ENCODE data around the gene FCN2. TPM values are rescaled to one million over a fixed set of nuclear protein-coding genes. Genes with fewer than 3 reads are reported as not detected.
"Not testable (repeated sequence)": the region's sequence is repeated elsewhere in the genome, so short reads cannot be mapped to it uniquely, and the experiment has no call there.

Gene FCN2
- total and polyA plus RNA-seq, 3 experiments from 2014 or later = not detected

DNA sequence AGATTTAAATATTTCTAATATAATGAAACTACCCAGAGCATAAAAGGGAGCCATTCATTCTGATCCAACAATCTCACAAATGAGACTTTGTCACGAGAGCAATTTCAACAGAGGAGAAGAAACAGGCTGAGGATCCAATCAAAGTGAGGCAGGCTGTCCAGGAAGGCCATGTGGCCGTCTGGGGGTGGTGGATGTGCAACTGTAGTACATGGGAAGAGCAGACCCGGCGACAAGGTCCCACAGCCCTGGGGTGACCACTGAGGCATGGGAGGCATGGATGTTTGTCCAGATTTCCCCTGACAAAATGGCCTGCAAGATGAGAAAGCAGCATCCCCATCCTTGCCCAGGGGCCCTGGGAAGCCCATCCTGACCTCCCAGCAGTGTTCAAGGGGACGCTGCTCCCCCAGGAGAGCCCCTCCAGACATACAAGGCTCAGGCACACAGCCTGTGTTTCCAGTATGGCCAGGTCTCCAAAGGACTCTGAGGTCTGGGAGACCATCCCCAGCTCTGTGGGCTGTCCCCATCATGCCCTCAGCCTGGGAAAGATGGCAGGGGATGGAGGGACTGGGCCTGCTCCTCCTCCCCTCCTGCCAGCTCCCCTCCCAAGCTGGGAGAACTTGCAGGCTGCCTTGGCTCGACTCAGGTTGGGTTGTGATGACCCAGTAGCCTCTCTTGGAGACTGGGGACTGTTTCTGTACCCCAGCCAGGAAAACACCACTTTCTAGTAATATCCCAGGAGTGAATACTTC is 27.5 kb upstream of the FCN2 start:
- H3K27ac Mint-ChIP-seq = no peak overlapping the region
- H3K27me3 ChIP-seq (ENCODE audit: insufficient read depth, low read length, poor library complexity, severe bottlenecking) = no peaks in the 10 kb centered on the region
- H3K4me3 Mint-ChIP-seq = no peak overlapping the region
- H3K36me3 ChIP-seq (ENCODE audit: insufficient read depth, low read length) = no peaks in the 10 kb centered on the region
- H3K27me3 Mint-ChIP-seq = peaks cover 8 to 21% of the 10 kb centered on the region in 2 donors
- H3K36me3 Mint-ChIP-seq = peaks cover 0 to 6% (median 0%) of the 10 kb centered on the region in 3 donors
- H3K9me3 Mint-ChIP-seq = peaks cover 0 to 7% (median 3%) of the 10 kb centered on the region in 5 donors
- POLR2A ChIA-PET = no interaction called here
- no peaks in the 10 kb centered on the region for H3K4me1 ChIP-seq (ENCODE audit: insufficient read depth, low read length)
- H3K9me3 ChIP-seq (ENCODE audit: low read length) = no peaks in the 10 kb centered on the region
- H3K27ac ChIP-seq (ENCODE audit: low read depth, low read length) = no peak overlapping the region
- no peak for DNase-seq
- no peaks in the 10 kb centered on the region for H3K4me1 Mint-ChIP-seq
- CTCF ChIA-PET = no interaction called here
- H3K4me3 ChIP-seq (ENCODE audit: low read length) = no peak overlapping the region

DNA sequence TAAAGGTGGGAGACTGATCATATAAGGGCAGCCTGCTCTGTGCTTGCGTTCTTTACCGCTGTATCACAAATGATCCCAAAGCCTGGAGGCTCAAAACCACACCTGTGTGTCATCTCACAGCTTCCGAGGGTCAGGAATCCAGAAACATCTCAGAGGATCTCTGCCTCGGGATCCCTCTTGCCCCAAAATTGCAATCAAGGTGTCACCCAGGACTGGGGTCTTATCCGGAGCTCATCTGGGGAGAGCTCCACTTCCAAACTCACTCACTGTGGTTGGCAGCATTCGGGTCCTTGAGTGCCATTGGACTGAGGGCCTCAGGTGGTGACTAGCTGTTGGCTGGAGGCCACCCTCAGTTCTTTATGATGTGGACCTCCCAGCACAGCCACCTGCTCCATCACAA is 26.7 kb upstream of the FCN2 start:
- H3K4me1 Mint-ChIP-seq = no peaks in the 10 kb centered on the region
- H3K27ac Mint-ChIP-seq = no peak overlapping the region
- POLR2A ChIA-PET = no interaction called here
- Histone ChIP-seq H3K27me3 (ENCODE audit: insufficient read depth, low read length, poor library complexity, severe bottlenecking) (no peaks in the 10 kb centered on the region), H3K4me1 (ENCODE audit: insufficient read depth, low read length) (no peaks in the 10 kb centered on the region), H3K9me3 (ENCODE audit: low read length) (no peaks in the 10 kb centered on the region), H3K27ac (ENCODE audit: low read depth, low read length) (no peak overlapping the region), H3K4me3 (ENCODE audit: low read length) (no peak overlapping the region), H3K36me3 (ENCODE audit: insufficient read depth, low read length) (no peaks in the 10 kb centered on the region)
- H3K27me3 Mint-ChIP-seq = peaks cover 14 to 29% of the 10 kb centered on the region in 2 donors
- H3K9me3 Mint-ChIP-seq = peaks cover 0 to 7% (median 3%) of the 10 kb centered on the region in 5 donors
- H3K36me3 Mint-ChIP-seq = peaks cover 0 to 6% (median 0%) of the 10 kb centered on the region in 3 donors
- no peak overlapping the region for H3K4me3 Mint-ChIP-seq
- DNase-seq = no peak
- CTCF ChIA-PET = no interaction called here

DNA sequence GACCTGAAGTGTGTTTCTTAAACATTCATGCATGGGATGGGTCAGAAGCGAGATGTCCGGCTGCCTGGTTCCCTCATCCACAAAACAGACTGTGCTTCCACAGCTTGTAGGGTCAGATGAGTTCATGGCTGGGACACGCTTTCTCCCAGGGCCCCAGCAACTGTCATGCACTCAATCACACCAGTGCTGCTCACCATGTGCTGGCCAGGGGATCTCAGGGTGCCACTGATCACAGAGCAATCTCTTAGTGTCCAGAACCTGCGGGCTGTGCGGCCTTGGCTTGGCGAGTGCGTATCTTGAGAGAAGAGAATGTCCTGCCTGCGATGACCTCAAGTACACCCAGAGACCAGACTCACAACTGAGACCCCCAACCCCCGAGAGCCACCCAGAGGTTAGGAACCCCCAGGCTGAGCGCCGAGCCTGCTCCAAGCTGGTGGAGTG is 26.0 kb upstream of the FCN2 start:
- H3K9me3 ChIP-seq (ENCODE audit: low read length) = no peaks in the 10 kb centered on the region
- Mint-ChIP-seq H3K9me3 (peaks cover 0 to 7% (median 3%) of the 10 kb centered on the region in 5 donors), H3K27me3 (peaks cover 14 to 31% of the 10 kb centered on the region in 2 donors), H3K4me1 (no peaks in the 10 kb centered on the region), H3K4me3 (no peak overlapping the region), H3K36me3 (peaks cover 0 to 6% (median 0%) of the 10 kb centered on the region in 3 donors), H3K27ac (no peak overlapping the region)
- H3K4me1 ChIP-seq (ENCODE audit: insufficient read depth, low read length) = no peaks in the 10 kb centered on the region
- no peak overlapping the region for H3K4me3 ChIP-seq (ENCODE audit: low read length)
- ChIA-PET CTCF (interaction anchor here (1.2 kb wide), 1 partner anchor 17 kb away, joined by 3 read pairs; no protein-coding TSS in a partner anchor), POLR2A (no interaction called here)
- no peaks in the 10 kb centered on the region for H3K27me3 ChIP-seq (ENCODE audit: insufficient read depth, low read length, poor library complexity, severe bottlenecking)
- DNase-seq = no peak
- H3K27ac ChIP-seq (ENCODE audit: low read depth, low read length) = no peak overlapping the region
- no peaks in the 10 kb centered on the region for H3K36me3 ChIP-seq (ENCODE audit: insufficient read depth, low read length)

DNA sequence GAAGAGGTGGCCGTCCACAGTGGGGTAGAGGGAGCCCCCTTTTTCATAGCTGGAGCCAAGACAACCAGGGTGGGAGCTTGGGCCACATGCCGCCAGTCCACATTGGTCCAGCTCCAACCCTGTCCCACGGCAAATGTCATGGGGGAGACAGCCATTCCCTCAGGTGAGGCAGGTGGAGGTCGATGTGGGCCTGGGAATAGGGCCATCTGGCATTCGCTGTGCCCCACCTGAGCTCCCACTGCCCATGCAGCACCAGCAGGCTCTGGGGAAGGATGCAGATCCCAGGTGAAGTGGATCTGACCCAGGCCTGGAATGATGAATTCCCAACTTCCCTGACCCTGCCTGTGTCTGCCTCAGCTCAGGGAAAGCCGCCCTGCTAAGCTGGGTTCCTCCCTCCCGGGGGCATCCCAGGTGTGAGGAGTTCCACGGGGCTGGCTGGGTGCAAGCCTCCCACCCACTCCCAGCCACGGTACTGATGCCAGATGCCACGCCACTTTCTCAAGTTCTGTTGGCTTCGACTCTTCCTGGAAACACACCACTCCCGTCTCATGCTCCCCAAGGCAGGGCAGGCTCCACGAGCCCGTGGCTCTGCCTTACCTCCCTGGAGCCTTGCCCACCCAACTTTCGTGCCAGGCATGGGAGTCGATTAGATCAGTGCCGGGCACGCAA is 25.2 kb upstream of the FCN2 start:
- no peak overlapping the region for H3K4me3 ChIP-seq (ENCODE audit: low read length)
- POLR2A ChIA-PET = no interaction called here
- Mint-ChIP-seq H3K36me3 (peaks cover 0 to 6% (median 0%) of the 10 kb centered on the region in 3 donors), H3K27ac (no peak overlapping the region), H3K9me3 (peaks cover 0 to 7% (median 3%) of the 10 kb centered on the region in 5 donors), H3K4me3 (no peak overlapping the region), H3K4me1 (no peaks in the 10 kb centered on the region), H3K27me3 (peaks cover 14 to 31% of the 10 kb centered on the region in 2 donors)
- H3K36me3 ChIP-seq (ENCODE audit: insufficient read depth, low read length) = no peaks in the 10 kb centered on the region
- H3K9me3 ChIP-seq (ENCODE audit: low read length) = no peaks in the 10 kb centered on the region
- no peaks in the 10 kb centered on the region for H3K27me3 ChIP-seq (ENCODE audit: insufficient read depth, low read length, poor library complexity, severe bottlenecking)
- no peak overlapping the region for H3K27ac ChIP-seq (ENCODE audit: low read depth, low read length)
- H3K4me1 ChIP-seq (ENCODE audit: insufficient read depth, low read length) = no peaks in the 10 kb centered on the region
- no peak for DNase-seq
- CTCF ChIA-PET = interaction anchor here (1.2 kb wide), 1 partner anchor 18 kb away, joined by 3 read pairs; no protein-coding TSS in a partner anchor

DNA sequence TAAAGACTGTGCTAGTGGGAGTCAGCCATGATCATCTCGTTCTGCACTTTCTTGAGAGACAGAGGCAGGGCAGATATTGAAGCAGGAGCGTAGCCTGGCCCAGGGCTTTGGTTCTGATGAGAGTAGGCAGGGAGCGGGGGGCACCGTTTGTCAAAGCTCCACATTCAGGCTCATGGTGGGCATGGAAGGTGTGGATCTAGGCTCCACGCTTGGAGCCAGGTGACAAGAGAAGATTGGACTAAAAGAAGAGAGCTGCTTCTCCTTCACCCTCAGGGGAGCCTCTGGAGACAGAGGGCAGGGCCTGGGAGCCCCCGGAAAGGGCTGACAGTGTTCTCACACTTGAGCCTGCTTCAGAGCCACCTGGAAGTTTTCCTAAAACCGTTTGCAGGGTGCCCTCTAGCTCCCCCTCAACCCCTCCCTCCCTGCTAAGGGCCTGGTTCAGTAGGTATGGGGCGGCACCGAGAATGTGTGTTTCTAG is 24.7 kb upstream of the FCN2 start:
- Mint-ChIP-seq H3K4me1 (no peaks in the 10 kb centered on the region), H3K27ac (no peak overlapping the region), H3K9me3 (peaks cover 2 to 7% (median 4%) of the 10 kb centered on the region in 5 donors), H3K27me3 (peaks cover 12 to 31% of the 10 kb centered on the region in 2 donors), H3K4me3 (no peak overlapping the region), H3K36me3 (peaks cover 0 to 6% (median 0%) of the 10 kb centered on the region in 3 donors)
- no peak overlapping the region for H3K4me3 ChIP-seq (ENCODE audit: low read length)
- no peaks in the 10 kb centered on the region for H3K4me1 ChIP-seq (ENCODE audit: insufficient read depth, low read length)
- H3K9me3 ChIP-seq (ENCODE audit: low read length) = no peaks in the 10 kb centered on the region
- CTCF ChIA-PET = interaction anchor here (1.2 kb wide), 1 partner anchor 19 kb away, joined by 3 read pairs; no protein-coding TSS in a partner anchor
- H3K36me3 ChIP-seq (ENCODE audit: insufficient read depth, low read length) = no peaks in the 10 kb centered on the region
- H3K27me3 ChIP-seq (ENCODE audit: insufficient read depth, low read length, poor library complexity, severe bottlenecking) = no peaks in the 10 kb centered on the region
- POLR2A ChIA-PET = no interaction called here
- no peak overlapping the region for H3K27ac ChIP-seq (ENCODE audit: low read depth, low read length)
- no peak for DNase-seq

DNA sequence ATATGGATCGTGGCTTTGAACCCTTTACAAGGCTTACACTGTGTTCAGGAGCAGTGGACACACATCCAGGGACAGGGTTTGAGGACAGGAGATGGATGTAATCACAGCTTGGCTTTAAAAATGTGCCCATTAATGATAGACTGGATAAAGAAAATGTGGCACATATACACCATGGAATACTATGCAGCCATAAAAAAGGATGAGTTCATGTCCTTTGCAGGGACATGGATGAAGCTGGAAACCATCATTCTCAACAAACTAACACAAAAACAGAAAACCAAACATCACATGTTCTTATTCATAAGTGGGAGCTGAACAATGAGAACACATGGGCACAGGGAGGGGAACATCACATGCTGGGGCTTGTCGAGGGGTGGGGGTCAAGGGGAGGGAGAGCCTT is 23.2 kb upstream of the FCN2 start:
- CTCF ChIA-PET, POLR2A ChIA-PET, H3K27ac Mint-ChIP-seq: not testable (repeated sequence)

DNA sequence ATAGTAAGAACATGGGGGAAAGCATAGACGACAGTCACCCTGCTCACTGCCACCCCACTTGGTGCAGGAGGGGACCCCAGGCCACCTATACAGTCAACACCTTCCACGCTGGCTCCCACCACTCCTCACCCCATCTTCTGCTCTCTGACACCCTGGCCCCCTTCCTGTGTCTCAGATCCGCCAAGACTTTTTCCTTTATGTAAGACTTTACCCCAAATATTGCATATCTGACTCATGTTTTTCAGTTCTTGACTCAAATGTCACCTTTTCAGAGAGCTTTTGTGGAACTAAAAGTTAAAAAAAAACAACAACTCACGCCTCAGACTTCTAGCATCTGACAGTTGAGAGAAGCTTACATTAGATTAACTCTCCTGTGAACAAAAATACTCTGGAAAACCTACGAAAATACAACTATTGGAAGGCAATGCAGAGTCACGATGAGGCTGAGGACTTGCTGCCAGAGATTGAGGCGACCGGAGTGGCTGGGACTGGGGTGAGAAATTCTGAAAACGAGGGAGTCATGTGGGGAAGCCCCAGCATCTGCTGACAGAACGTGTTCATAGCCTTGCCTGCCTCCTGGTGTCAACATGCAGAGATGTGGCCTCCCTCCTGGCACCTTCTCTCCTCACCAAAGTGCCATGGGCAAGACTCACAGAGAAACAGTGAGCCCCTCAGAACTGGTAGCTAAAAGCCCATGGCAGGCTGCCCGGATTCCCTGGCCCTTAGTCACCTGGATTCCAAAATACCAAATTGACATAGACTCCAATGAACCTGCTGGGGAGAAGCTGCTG is 22.4 kb upstream of the FCN2 start:
- Mint-ChIP-seq H3K27ac (no peak overlapping the region), H3K4me3 (no peak overlapping the region), H3K36me3 (peaks cover 0 to 6% (median 0%) of the 10 kb centered on the region in 3 donors), H3K27me3 (peaks cover 13 to 34% of the 10 kb centered on the region in 2 donors), H3K4me1 (no peaks in the 10 kb centered on the region), H3K9me3 (peaks cover 2 to 7% (median 4%) of the 10 kb centered on the region in 5 donors)
- no peak for DNase-seq
- Histone ChIP-seq H3K4me1 (ENCODE audit: insufficient read depth, low read length) (no peaks in the 10 kb centered on the region), H3K27me3 (ENCODE audit: insufficient read depth, low read length, poor library complexity, severe bottlenecking) (no peaks in the 10 kb centered on the region), H3K9me3 (ENCODE audit: low read length) (no peaks in the 10 kb centered on the region), H3K36me3 (ENCODE audit: insufficient read depth, low read length) (no peaks in the 10 kb centered on the region), H3K27ac (ENCODE audit: low read depth, low read length) (no peak overlapping the region), H3K4me3 (ENCODE audit: low read length) (no peak overlapping the region)
- ChIA-PET CTCF (no interaction called here), POLR2A (no interaction called here)

More for the DNA sequence above, 23.2 kb upstream of the FCN2 start:
- DNase-seq; H3K36me3 Mint-ChIP-seq; H3K27ac ChIP-seq (ENCODE audit: low read depth, low read length); H3K36me3 ChIP-seq (ENCODE audit: insufficient read depth, low read length); H3K4me3 ChIP-seq (ENCODE audit: low read length); H3K4me3 Mint-ChIP-seq; H3K4me1 ChIP-seq (ENCODE audit: insufficient read depth, low read length); H3K9me3 ChIP-seq (ENCODE audit: low read length); H3K9me3 Mint-ChIP-seq; H3K4me1 Mint-ChIP-seq; H3K27me3 ChIP-seq (ENCODE audit: insufficient read depth, low read length, poor library complexity, severe bottlenecking): not testable (repeated sequence)
- H3K27me3 Mint-ChIP-seq = peaks cover 13 to 31% of the 10 kb centered on the region in 2 donors

Measured in CD8-positive, alpha-beta memory T cell (primary cell).